ENCODE results near the gene GRIN2A.

The GRIN2A gene

GRCh38 chr16:9946022-9946720, 236.1 kb downstream of the GRIN2A start:
- Histone ChIP-seq H3K4me3 (replicated peaks; ENCODE audit: low read depth, low read length) (no peak overlapping the region), H3K36me3 (ENCODE audit: control insufficient read depth, insufficient read depth, low read length) (no peaks in the 10 kb centered on the region), H3K27me3 (replicated peaks; ENCODE audit: control insufficient read depth, insufficient read depth, low read length) (peaks cover 1% of the 10 kb centered on the region; the same call in 1 of the 2 replicates)
- TF ChIP-seq CTCF (IDR thresholded peaks at IDR 0.05; ENCODE audit: insufficient read depth, low read length, poor library complexity, severe bottlenecking): peak; percentile 6
- no peak for DNase-seq (ENCODE audit: extremely low read depth, insufficient read length)

- DNase-seq (ENCODE audit: extremely low read depth, insufficient read length): no peak
- Histone ChIP-seq H3K36me3 (ENCODE audit: control insufficient read depth, insufficient read depth, low read length) (no peaks in the 10 kb centered on the region), H3K4me3 (replicated peaks; ENCODE audit: low read depth, low read length) (no peak overlapping the region), H3K27me3 (replicated peaks; ENCODE audit: control insufficient read depth, insufficient read depth, low read length) (peaks cover 1% of the 10 kb centered on the region)
- no peak for TF ChIP-seq CTCF (IDR thresholded peaks at IDR 0.05; ENCODE audit: insufficient read depth, low read length, poor library complexity, severe bottlenecking)
These were observed 239.1 kb downstream of the GRIN2A start for GRCh38 chr16:9943121-9943520.

GRCh38 chr16:9941245-9941644, 241.0 kb downstream of the GRIN2A start:
- Histone ChIP-seq H3K36me3 (ENCODE audit: control insufficient read depth, insufficient read depth, low read length) (no peaks in the 10 kb centered on the region), H3K4me3 (replicated peaks; ENCODE audit: low read depth, low read length) (no peak overlapping the region), H3K27me3 (replicated peaks; ENCODE audit: control insufficient read depth, insufficient read depth, low read length) (peaks cover 1% of the 10 kb centered on the region)
- DNase-seq (ENCODE audit: extremely low read depth, insufficient read length): no peak
- no peak for TF ChIP-seq CTCF (IDR thresholded peaks at IDR 0.05; ENCODE audit: insufficient read depth, low read length, poor library complexity, severe bottlenecking)

GRCh38 chr16:9934723-9935508, 247.3 kb downstream of the GRIN2A start:
- H3K4me3 ChIP-seq (replicated peaks; ENCODE audit: low read depth, low read length): no peak overlapping the region
- H3K36me3 ChIP-seq (ENCODE audit: control insufficient read depth, insufficient read depth, low read length): no peaks in the 10 kb centered on the region
- no peaks in the 10 kb centered on the region; the same call in 1 of the 2 replicates for H3K27me3 ChIP-seq (replicated peaks; ENCODE audit: control insufficient read depth, insufficient read depth, low read length)
- TF ChIP-seq CTCF (IDR thresholded peaks at IDR 0.05; ENCODE audit: insufficient read depth, low read length, poor library complexity, severe bottlenecking): no peak
- no peak for DNase-seq (ENCODE audit: extremely low read depth, insufficient read length)

- no peaks in the 10 kb centered on the region; the same call in 1 of the 2 replicates for H3K27me3 ChIP-seq (replicated peaks; ENCODE audit: control insufficient read depth, insufficient read depth, low read length)
- no peaks in the 10 kb centered on the region for H3K36me3 ChIP-seq (ENCODE audit: control insufficient read depth, insufficient read depth, low read length)
- no peak overlapping the region for H3K4me3 ChIP-seq (replicated peaks; ENCODE audit: low read depth, low read length)
- no peak for DNase-seq (ENCODE audit: extremely low read depth, insufficient read length)
- no peak for TF ChIP-seq CTCF (IDR thresholded peaks at IDR 0.05; ENCODE audit: insufficient read depth, low read length, poor library complexity, severe bottlenecking)
These were observed 249.1 kb downstream of the GRIN2A start for GRCh38 chr16:9932919-9933653.
